Prostate gland (tissue), 2 donors: ENCODE data around the gene DENND5A.

Experiments used
- CTCF ChIP-seq, 4 experiments: fragments of 200-600 bp in 2 of 4; fragments of 450-650 bp in 2 of 4; sonication (generic) in 2 of 4; IDR thresholded peaks; 1 replicate in 3 of 4; 2 replicates in 1 of 4; pipeline ENCODE4 v1.5.1; 2016 to 2019; ENCODE audit warnings: antibody characterized with exemption in 4 of 4, mild to moderate bottlenecking in 2 of 4, moderate library complexity in 2 of 4
- POLR2A ChIP-seq: fragments of 450-650 bp; IDR thresholded peaks from one replicate; pipeline ENCODE4 v1.6.1; 2016; ENCODE audit warnings: antibody characterized with exemption, mild to moderate bottlenecking

- TF ChIP-seq CTCF (IDR thresholded peaks at IDR 0.05) (no peak), POLR2A (no peak)
Measured at GRCh38 chr11:9304178-9304577, 39.0 kb upstream of the DENND5A start.
